Body of pancreas (tissue), 4 donors: ENCODE data around the gene HSPG2. TPM values are rescaled to one million over a fixed set of nuclear protein-coding genes. Genes with fewer than 3 reads are reported as not detected.

Experiments used
- ATAC-seq: fragments of 150-250 bp; one replicate; pipeline ENCODE4 v1.9.1; 2016
- DNase-seq, 4 donors: peaks; one replicate each; pipeline ENCODE4 v3.0.0-alpha.2; 2019
- H3K27ac ChIP-seq, 4 donors: fragments of 200-600 bp; sonication (generic); 1 replicate in 3 of 4; 2 replicates in 1 of 4; pipeline versions ENCODE4 v1.5.1 to v1.6.1; 2016 to 2019; ENCODE audit warnings: mild to moderate bottlenecking in 1 of 4, mixed read lengths in 1 of 4, moderate library complexity in 1 of 4
- H3K27me3 ChIP-seq, 2 donors: fragments of 200-600 bp; sonication (generic); one replicate each; pipeline ENCODE4 v1.6.0; 2016; ENCODE audit warnings: mild to moderate bottlenecking in 1 of 2
- H3K36me3 ChIP-seq, 2 donors: fragments of 200-600 bp; sonication (generic); replicated peaks in 1 of 2; 2 replicates each; pipeline ENCODE4 v1.5.1; 2016; ENCODE audit warnings: low read depth in 2 of 2; ENCODE audit not compliant: insufficient read depth in 1 of 2
- H3K4me1 ChIP-seq: fragments of 200-600 bp; sonication (generic); one replicate; pipeline ENCODE4 v1.6.0; 2016
- H3K4me3 ChIP-seq, 2 donors: fragments of 200-600 bp; sonication (generic); 1 replicate in 1 of 2; 2 replicates in 1 of 2; pipeline ENCODE4 v1.5.1; 2016 to 2019
- H3K9me3 ChIP-seq, 3 donors: fragments of 200-600 bp; sonication (generic); 1 replicate in 2 of 3; 2 replicates in 1 of 3; pipeline ENCODE4 v1.5.1; 2016
- POLR2A ChIP-seq, 3 donors: fragments of 450-650 bp; IDR thresholded peaks; one replicate each; pipeline ENCODE4 v1.6.1; 2016; ENCODE audit warnings: antibody characterized with exemption in 3 of 3, mild to moderate bottlenecking in 2 of 3
- WGBS, 2 donors: methylation state at CpG; one replicate each; pipeline ENCODE4 v1.1.5; 2017; 5-methylcytosine and 5-hydroxymethylcytosine counted together
- intact Hi-C: fragments of 100-400 bp; cut with DNase I; formaldehyde crosslinking; loops from one replicate; pipeline ENCODE4 v1.15.1; 2023
- total RNA-seq, 2 donors: library from RNA; depleted of rRNA; stranded (reverse); fragments of >200 nt; gene quantifications; one replicate each; pipeline ENCODE4 v1.1.0, GENCODE V29; 2016
- TF ChIP-seq, protein P1 (sequence below), 7 experiments: fragments of 450-650 bp in 4 of 7; fragments of 200-600 bp in 3 of 7; sonication (generic) in 3 of 7; IDR thresholded peaks; one replicate each; pipeline ENCODE4 v1.5.1; 2016 to 2019; ENCODE audit warnings: antibody characterized with exemption in 7 of 7

Gene HSPG2
- total RNA-seq, 2 donors from 2014 or later: 87.7 to 179 TPM

DNA sequence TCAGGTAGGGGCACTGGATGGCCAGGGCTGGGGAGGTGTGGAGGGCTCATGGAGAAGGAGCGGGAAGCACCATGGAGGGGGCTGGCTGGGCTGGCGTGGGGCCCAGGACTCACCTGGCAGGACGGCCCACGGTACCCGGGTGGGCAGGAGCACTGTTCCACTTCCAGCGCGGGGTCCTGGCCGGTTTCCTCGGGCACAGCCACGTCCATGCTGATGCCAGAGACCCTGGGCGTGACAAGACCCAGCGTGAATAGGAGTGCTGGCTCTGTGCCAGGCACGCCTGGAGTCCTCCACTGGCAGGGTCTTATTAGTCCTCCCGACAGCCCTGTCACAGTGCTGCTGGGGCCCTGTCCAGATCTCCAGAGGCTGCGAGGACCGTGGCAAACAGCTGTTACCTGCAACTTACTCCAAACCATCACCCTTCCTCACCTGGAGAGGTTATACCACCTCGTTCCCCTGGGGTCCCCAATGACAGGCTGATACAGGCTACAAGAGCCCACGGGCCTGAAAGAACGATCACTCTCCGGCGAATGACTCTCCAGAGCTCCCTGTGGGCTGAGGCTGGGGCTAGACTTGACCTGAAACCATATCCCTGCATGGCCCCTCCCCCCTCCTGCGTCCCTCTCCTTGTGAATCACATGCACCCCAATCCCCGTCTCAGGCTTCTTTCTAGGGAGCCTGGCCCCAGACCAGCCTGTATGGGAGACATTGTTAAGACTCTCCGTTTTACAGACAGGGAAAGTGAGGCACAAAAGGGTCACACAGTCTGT, 62.1 kb downstream of the HSPG2 start:
- H3K4me1 ChIP-seq: peaks cover 4% of the 10 kb centered on the region
- 84 to 93% methylated on average over 11 to 24 of the region's 24 CpGs for WGBS, 2 donors
- no peaks in the 10 kb centered on the region for H3K9me3 ChIP-seq
- no peak overlapping the region for H3K4me3 ChIP-seq
- peaks cover 7 to 9% of the 10 kb centered on the region in 2 donors for H3K36me3 ChIP-seq
- TF ChIP-seq, protein P1, sequence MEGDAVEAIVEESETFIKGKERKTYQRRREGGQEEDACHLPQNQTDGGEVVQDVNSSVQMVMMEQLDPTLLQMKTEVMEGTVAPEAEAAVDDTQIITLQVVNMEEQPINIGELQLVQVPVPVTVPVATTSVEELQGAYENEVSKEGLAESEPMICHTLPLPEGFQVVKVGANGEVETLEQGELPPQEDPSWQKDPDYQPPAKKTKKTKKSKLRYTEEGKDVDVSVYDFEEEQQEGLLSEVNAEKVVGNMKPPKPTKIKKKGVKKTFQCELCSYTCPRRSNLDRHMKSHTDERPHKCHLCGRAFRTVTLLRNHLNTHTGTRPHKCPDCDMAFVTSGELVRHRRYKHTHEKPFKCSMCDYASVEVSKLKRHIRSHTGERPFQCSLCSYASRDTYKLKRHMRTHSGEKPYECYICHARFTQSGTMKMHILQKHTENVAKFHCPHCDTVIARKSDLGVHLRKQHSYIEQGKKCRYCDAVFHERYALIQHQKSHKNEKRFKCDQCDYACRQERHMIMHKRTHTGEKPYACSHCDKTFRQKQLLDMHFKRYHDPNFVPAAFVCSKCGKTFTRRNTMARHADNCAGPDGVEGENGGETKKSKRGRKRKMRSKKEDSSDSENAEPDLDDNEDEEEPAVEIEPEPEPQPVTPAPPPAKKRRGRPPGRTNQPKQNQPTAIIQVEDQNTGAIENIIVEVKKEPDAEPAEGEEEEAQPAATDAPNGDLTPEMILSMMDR (IDR thresholded peaks at IDR 0.05): no peak
- ATAC-seq (no peak), DNase-seq (no peak)
- no peaks in the 10 kb centered on the region for H3K27me3 ChIP-seq
- intact Hi-C loops: no loop called here
- H3K27ac ChIP-seq: no peak overlapping the region

- no peak for TF ChIP-seq POLR2A (IDR thresholded peaks at IDR 0.05)
- TF ChIP-seq, protein P1 (IDR thresholded peaks at IDR 0.05): no peak
- intact Hi-C loops: no loop called here
- no peak overlapping the region for H3K4me3 ChIP-seq
- no peaks in the 10 kb centered on the region for H3K27me3 ChIP-seq
- 40 to 68% methylated on average over 1 to 16 of the region's 16 CpGs for WGBS, 2 donors
- H3K4me1 ChIP-seq: peaks cover 8% of the 10 kb centered on the region
- H3K9me3 ChIP-seq: no peaks in the 10 kb centered on the region
- no peak overlapping the region for H3K27ac ChIP-seq
- DNase-seq (peak in 1 of 4 donors; percentile 17), ATAC-seq (no peak)
- H3K36me3 ChIP-seq: peaks cover 7% of the 10 kb centered on the region in 2 donors
Measured at GRCh38 chr1:21874328-21874727, 62.8 kb downstream of the HSPG2 start.

DNA sequence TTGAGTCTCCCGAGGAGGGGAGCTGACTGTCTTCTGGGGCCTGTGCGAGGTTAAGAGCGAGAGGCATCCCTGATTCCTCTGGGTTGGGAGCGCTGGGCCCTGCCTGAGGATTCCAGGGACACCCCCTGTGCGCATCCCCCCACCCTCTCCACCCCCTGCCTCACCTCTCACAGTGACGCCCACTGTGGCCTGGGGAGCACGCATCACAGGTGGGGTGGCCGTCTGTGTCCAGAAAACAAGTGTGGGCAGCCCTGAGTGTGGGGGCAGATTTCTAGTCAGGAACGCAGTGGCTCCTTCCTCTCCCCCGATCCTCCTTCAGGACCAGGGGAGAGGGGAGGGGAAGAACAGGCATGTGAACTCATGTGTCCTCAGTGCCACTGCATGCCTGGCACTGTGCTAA, 63.3 kb downstream of the HSPG2 start:
- ATAC-seq: no peak
- H3K27me3 ChIP-seq: no peaks in the 10 kb centered on the region
- 77 to 96% methylated on average over 5 to 10 of the region's 10 CpGs for WGBS, 2 donors
- intact Hi-C loops: no loop called here
- H3K4me3 ChIP-seq: no peak overlapping the region
- no peak overlapping the region for H3K27ac ChIP-seq
- H3K4me1 ChIP-seq: peaks cover 8% of the 10 kb centered on the region
- peaks cover 7% of the 10 kb centered on the region in 2 donors for H3K36me3 ChIP-seq
- DNase-seq: no peak
- no peak for TF ChIP-seq POLR2A (IDR thresholded peaks at IDR 0.05)
- TF ChIP-seq, protein P1 (IDR thresholded peaks at IDR 0.05): no peak
- H3K9me3 ChIP-seq: no peaks in the 10 kb centered on the region

GRCh38 chr1:21873174-21873573, 63.9 kb downstream of the HSPG2 start:
- no peak for TF ChIP-seq POLR2A (IDR thresholded peaks at IDR 0.05)
- TF ChIP-seq, protein P1 (IDR thresholded peaks at IDR 0.05): no peak
- 86 to 94% methylated on average over 8 of the region's 8 CpGs for WGBS, 2 donors
- ATAC-seq (no peak), DNase-seq (no peak)
- Histone ChIP-seq H3K4me3 (no peak overlapping the region), H3K9me3 (no peaks in the 10 kb centered on the region), H3K4me1 (peaks cover 8% of the 10 kb centered on the region), H3K27me3 (no peaks in the 10 kb centered on the region), H3K36me3 (peaks cover 7% of the 10 kb centered on the region in 2 donors), H3K27ac (no peak overlapping the region)
- intact Hi-C loops: no loop called here
